BLaER1 (cell line): ENCODE data around the gene TMEM72.

Experiments used
- H3K27ac ChIP-seq: shearing (Covaris generic); formaldehyde crosslinking; 2 replicates; pipeline ENCODE4 v1.8.1; 2022
- H3K27me3 ChIP-seq: shearing (Covaris generic); formaldehyde crosslinking; 2 replicates; pipeline ENCODE4 v1.8.1; 2022
- H3K36me3 ChIP-seq: shearing (Covaris generic); formaldehyde crosslinking; 2 replicates; pipeline ENCODE4 v1.8.1; 2022
- H3K4me1 ChIP-seq: shearing (Covaris generic); formaldehyde crosslinking; 2 replicates; pipeline ENCODE4 v1.8.1; 2022
- H3K4me2 ChIP-seq: shearing (Covaris generic); formaldehyde crosslinking; 2 replicates; pipeline ENCODE4 v1.8.1; 2022
- H3K4me3 ChIP-seq: shearing (Covaris generic); formaldehyde crosslinking; 2 replicates; pipeline ENCODE4 v1.8.1; 2022
- H3K9ac ChIP-seq: shearing (Covaris generic); formaldehyde crosslinking; 2 replicates; pipeline ENCODE4 v1.8.1; 2022
- H3K9me3 ChIP-seq: shearing (Covaris generic); formaldehyde crosslinking; 2 replicates; pipeline ENCODE4 v1.8.1; 2022
- H4K20me1 ChIP-seq: shearing (Covaris generic); formaldehyde crosslinking; 2 replicates; pipeline ENCODE4 v1.8.1; 2022
- Cebpa-rat ChIP-seq: shearing (Covaris generic); IDR thresholded peaks from 2 replicates; pipeline ENCODE4 v1.8.1; 2022

TMEM72 gene

GRCh38 chr10:44968500-44969400 lies 57.6 kb downstream of the TMEM72 start:
- H3K27me3 ChIP-seq = no peaks in the 10 kb centered on the region
- no peaks in the 10 kb centered on the region for H3K9me3 ChIP-seq
- 0 out of 2 replicates have a peak, but pooled peaks have one; percentile 4 for TF ChIP-seq Cebpa-rat
- peaks cover 35% of the 10 kb centered on the region for H3K36me3 ChIP-seq
- H3K4me2 ChIP-seq = peak overlapping the region; percentile 73
- H3K4me3 ChIP-seq = no peak overlapping the region
- peak overlapping the region; percentile 74 for H3K27ac ChIP-seq
- no peaks in the 10 kb centered on the region for H4K20me1 ChIP-seq
- peaks cover 79% of the 10 kb centered on the region for H3K4me1 ChIP-seq
- peak overlapping the region; percentile 5; the same call in 1 of the 2 replicates for H3K9ac ChIP-seq

- no peak overlapping the region for H3K4me2 ChIP-seq
- H3K9me3 ChIP-seq = no peaks in the 10 kb centered on the region
- H3K36me3 ChIP-seq = peaks cover 35% of the 10 kb centered on the region
- no peaks in the 10 kb centered on the region for H3K27me3 ChIP-seq
- no peak overlapping the region for H3K4me3 ChIP-seq
- no peak for TF ChIP-seq Cebpa-rat
- no peaks in the 10 kb centered on the region for H4K20me1 ChIP-seq
- H3K4me1 ChIP-seq = peaks cover 79% of the 10 kb centered on the region
- H3K27ac ChIP-seq = no peak overlapping the region
- no peak overlapping the region for H3K9ac ChIP-seq
These were observed 58.7 kb downstream of the TMEM72 start for GRCh38 chr10:44969854-44970253.

DNA sequence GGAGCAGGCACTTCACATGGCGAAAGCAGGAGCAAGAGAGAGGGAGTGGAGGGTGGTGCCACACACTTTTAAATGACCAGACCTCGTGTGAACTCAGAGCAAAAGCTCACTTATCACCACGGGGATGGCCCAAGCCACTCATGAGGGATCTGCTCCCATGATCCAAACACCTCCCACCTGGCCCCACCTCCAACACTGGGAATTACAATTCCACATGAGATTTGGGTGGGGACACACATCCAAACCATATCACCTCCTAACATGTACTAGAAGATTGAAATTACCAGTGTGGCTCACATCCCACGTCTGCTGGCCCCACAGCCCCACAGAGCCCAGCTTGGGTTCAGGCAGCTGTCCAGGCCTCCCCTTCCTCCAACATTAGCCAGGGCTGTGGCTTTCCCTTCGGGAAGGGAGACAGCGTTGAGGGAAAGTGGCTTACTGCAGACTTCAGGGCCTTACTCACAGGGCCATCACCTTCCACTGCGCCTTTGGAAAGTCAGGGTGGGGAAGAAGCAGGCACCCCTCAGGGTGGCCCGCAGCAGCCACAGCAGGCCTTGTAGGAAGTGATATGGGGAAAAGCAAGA lies 59.8 kb downstream of the TMEM72 start:
- no peak for TF ChIP-seq Cebpa-rat
- H3K27ac ChIP-seq = no peak overlapping the region
- H4K20me1 ChIP-seq = peaks cover 3% of the 10 kb centered on the region
- no peak overlapping the region for H3K9ac ChIP-seq
- H3K4me1 ChIP-seq = peaks cover 76% of the 10 kb centered on the region
- H3K4me3 ChIP-seq = no peak overlapping the region
- no peaks in the 10 kb centered on the region for H3K9me3 ChIP-seq
- peaks cover 35% of the 10 kb centered on the region for H3K36me3 ChIP-seq
- H3K4me2 ChIP-seq = no peak overlapping the region
- no peaks in the 10 kb centered on the region for H3K27me3 ChIP-seq

DNA sequence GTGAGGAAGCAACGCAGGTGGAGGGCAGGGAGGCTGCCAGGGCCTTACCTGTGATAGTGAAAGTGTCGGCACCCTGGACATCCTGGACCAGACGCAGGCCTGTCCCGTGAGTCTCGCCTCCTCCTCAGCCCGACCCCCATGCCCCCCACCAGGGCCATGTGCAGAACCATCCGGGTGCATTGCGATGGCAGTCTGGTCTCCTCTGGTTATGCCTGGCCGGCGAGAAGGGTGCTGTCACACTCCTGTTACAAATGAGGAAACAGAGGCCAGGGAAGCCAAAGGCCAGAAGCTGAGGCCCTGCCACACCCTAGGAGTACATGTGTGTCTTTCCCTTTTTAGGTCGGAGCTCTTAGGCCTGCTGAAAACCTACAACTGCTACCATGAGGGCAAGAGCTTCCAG lies 60.3 kb downstream of the TMEM72 start:
- H3K9me3 ChIP-seq = no peaks in the 10 kb centered on the region
- peaks cover 76% of the 10 kb centered on the region for H3K4me1 ChIP-seq
- no peak overlapping the region for H3K27ac ChIP-seq
- no peak overlapping the region for H3K4me3 ChIP-seq
- H4K20me1 ChIP-seq = peaks cover 9% of the 10 kb centered on the region
- peaks cover 35% of the 10 kb centered on the region for H3K36me3 ChIP-seq
- no peak overlapping the region for H3K4me2 ChIP-seq
- no peak for TF ChIP-seq Cebpa-rat
- H3K27me3 ChIP-seq = no peaks in the 10 kb centered on the region
- H3K9ac ChIP-seq = no peak overlapping the region

GRCh38 chr10:44971935-44972757 lies 61.0 kb downstream of the TMEM72 start:
- Histone ChIP-seq H3K4me1 (peaks cover 76% of the 10 kb centered on the region), H3K9me3 (no peaks in the 10 kb centered on the region)

DNA sequence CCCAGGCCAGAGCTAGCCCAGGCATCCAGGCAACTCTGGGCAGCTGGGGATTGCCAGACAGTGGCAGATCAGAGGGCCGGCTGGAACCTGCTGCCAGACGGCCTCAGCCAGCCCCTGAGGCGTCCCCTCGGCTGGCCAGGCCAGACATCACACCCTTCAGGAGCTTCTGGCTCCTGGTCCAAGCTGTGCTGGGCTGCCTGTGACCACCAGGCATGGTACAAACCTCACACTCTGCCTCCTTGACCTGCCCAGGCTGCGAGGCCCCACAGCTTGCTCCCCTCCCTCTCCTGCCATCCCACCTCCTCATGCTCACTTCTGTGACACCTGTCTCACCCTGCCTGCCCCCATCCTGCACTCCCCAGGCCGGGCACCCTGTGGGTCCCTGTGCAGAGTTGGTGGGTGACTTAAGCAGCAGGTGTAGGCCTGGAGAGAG lies 61.8 kb downstream of the TMEM72 start:
- peaks cover 23% of the 10 kb centered on the region for H4K20me1 ChIP-seq
- no peaks in the 10 kb centered on the region for H3K9me3 ChIP-seq
- peak overlapping the region; percentile 62; the same call in 1 of the 2 replicates for H3K4me3 ChIP-seq
- H3K9ac ChIP-seq = peak overlapping the region; percentile 75
- peaks cover 76% of the 10 kb centered on the region for H3K4me1 ChIP-seq
- H3K36me3 ChIP-seq = peaks cover 47% of the 10 kb centered on the region
- peak overlapping the region; percentile 82; the same call in 1 of the 2 replicates for H3K27ac ChIP-seq
- no peak for TF ChIP-seq Cebpa-rat
- no peaks in the 10 kb centered on the region for H3K27me3 ChIP-seq
- H3K4me2 ChIP-seq = peak overlapping the region; percentile 98

More at GRCh38 chr10:44971935-44972757, 61.0 kb downstream of the TMEM72 start:
- no peak for TF ChIP-seq Cebpa-rat
- Histone ChIP-seq H3K27ac (peak overlapping the region; percentile 82; the same call in 1 of the 2 replicates), H3K4me3 (no peak overlapping the region), H3K27me3 (no peaks in the 10 kb centered on the region), H3K9ac (peak overlapping the region; percentile 19; the same call in 1 of the 2 replicates), H3K36me3 (peaks cover 41% of the 10 kb centered on the region), H3K4me2 (peak overlapping the region; percentile 98), H4K20me1 (peaks cover 16% of the 10 kb centered on the region)

DNA sequence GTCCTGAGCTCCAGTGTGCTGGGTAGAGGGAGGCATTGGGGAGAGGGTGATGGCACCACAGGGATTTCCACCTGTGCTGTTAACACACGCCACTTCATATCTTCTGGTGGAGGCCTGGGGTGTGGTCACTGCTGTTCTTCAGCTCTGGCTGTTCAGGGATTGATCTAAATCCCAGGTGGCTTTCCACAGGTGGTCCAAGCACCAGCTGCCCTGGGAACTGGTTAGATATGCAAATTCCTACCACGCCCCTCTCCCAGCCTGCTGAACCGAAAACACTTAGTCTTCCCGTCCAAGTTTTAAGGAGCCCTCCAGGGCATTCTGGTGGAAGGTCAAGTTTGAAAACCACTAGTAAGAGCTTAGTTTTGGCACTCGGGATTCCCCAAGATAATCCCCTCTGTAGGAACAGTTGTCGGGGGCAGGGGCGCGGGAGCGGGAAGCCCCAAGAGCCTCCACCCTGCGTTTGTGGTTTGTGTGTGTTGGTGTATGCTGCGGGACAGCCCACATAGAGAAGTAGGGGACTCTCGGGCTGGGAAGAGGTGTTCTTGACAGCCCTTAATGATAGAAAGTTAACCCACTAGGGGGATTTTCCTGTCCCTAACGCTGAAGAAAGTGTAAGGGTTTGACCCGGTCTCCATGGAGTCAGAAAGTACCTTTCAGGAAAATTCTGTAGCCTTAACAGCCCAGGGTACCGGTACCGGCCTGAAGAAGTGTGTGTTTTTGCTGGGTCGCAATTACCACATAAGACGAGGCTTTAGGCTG lies 62.4 kb downstream of the TMEM72 start:
- Histone ChIP-seq H3K4me3 (peak overlapping the region; percentile 62), H3K9ac (peak overlapping the region; percentile 75), H3K36me3 (peaks cover 47% of the 10 kb centered on the region)

GRCh38 chr10:44974082-44974627 lies 63.0 kb downstream of the TMEM72 start:
- no peak for TF ChIP-seq Cebpa-rat
- Histone ChIP-seq H4K20me1 (peaks cover 23% of the 10 kb centered on the region), H3K4me2 (peak overlapping the region; percentile 98), H3K9me3 (no peaks in the 10 kb centered on the region), H3K27me3 (no peaks in the 10 kb centered on the region), H3K4me1 (peaks cover 76% of the 10 kb centered on the region), H3K9ac (peak overlapping the region; percentile 75), H3K36me3 (peaks cover 47% of the 10 kb centered on the region), H3K4me3 (peak overlapping the region; percentile 62), H3K27ac (peak overlapping the region; percentile 82)

More for the DNA sequence above, 62.4 kb downstream of the TMEM72 start:
- TF ChIP-seq Cebpa-rat = no peak
- peak overlapping the region; percentile 98 for H3K4me2 ChIP-seq
- peak overlapping the region; percentile 82 for H3K27ac ChIP-seq
- no peaks in the 10 kb centered on the region for H3K27me3 ChIP-seq
- H3K4me1 ChIP-seq = peaks cover 76% of the 10 kb centered on the region
- peaks cover 23% of the 10 kb centered on the region for H4K20me1 ChIP-seq
- H3K9me3 ChIP-seq = no peaks in the 10 kb centered on the region
